PC-3 (cell line): Measurements from ENCODE around the gene RNF114. TPM values are rescaled to one million over a fixed set of nuclear protein-coding genes. Genes with fewer than 3 reads are reported as not detected.

ENCODE experiments used
- ATAC-seq: fragments of 200-7000 bp; cut with Tn5 transposase; 2 replicates; pipeline ENCODE4 v1.9.1; 2020; ENCODE audit warnings: mild to moderate bottlenecking, moderate library complexity
- BruUV-seq: library from RNA; stranded (reverse); fragments of 400-500 nt; replicated peaks from 2 replicates; lab custom pipeline; 2021; lab: Mats Ljungman, UMichigan
- CTCF ChIA-PET: fragments of 300-600 bp; sonication (Branson Sonifier 250); formaldehyde crosslinking; loops from one replicate; lab custom pipeline; 2022; ENCODE audit warnings: antibody characterized with exemption; lab: Charles Lee
- POLR2A ChIA-PET: fragments of 300-600 bp; sonication (Branson Sonifier 250); formaldehyde crosslinking; loops from one replicate; lab custom pipeline; 2022; ENCODE audit warnings: antibody characterized with exemption; ENCODE audit not compliant: unreplicated experiment; lab: Charles Lee
- DNase-seq: peaks from one replicate; pipeline ENCODE4 v3.0.0-alpha.2; 2015
- H2AFZ ChIP-seq: fragments of 300-600 bp; sonication (generic); 2 replicates; pipeline ENCODE4 v1.6.0; 2016; ENCODE audit warnings: antibody characterized with exemption, low read length
- H3F3A ChIP-seq: fragments of 300-600 bp; sonication (generic); one replicate; pipeline ENCODE4 v1.6.0; 2017; ENCODE audit warnings: antibody characterized with exemption, low read length, control low read depth, mild to moderate bottlenecking; ENCODE audit not compliant: unreplicated experiment
- H3K27ac ChIP-seq: fragments of 300-600 bp; sonication (generic); 2 replicates; pipeline ENCODE4 v1.5.1; 2016; ENCODE audit warnings: mild to moderate bottlenecking, low read length
- H3K27me3 ChIP-seq: fragments of 300-600 bp; sonication (generic); 2 replicates; pipeline ENCODE4 v1.6.1; 2016; ENCODE audit warnings: low read length, mixed read lengths
- H3K36me3 ChIP-seq: fragments of 300-600 bp; sonication (generic); 2 replicates; pipeline ENCODE4 v1.6.1; 2016; ENCODE audit warnings: low read depth, mixed run types, low read length, mixed read lengths
- H3K4me1 ChIP-seq: fragments of 300-600 bp; sonication (generic); 2 replicates; pipeline ENCODE4 v1.5.1; 2016; ENCODE audit warnings: low read length; ENCODE audit not compliant: insufficient read depth
- H3K4me2 ChIP-seq: fragments of 300-600 bp; sonication (generic); 2 replicates; pipeline ENCODE4 v1.6.0; 2016; ENCODE audit warnings: low read length
- H3K4me3 ChIP-seq: fragments of 300-600 bp; sonication (generic); 2 replicates; pipeline ENCODE4 v1.5.1; 2016; ENCODE audit warnings: mild to moderate bottlenecking, low read length, mixed read lengths
- H3K79me2 ChIP-seq: fragments of 300-600 bp; sonication (generic); 2 replicates; pipeline ENCODE4 v1.6.1; 2017; ENCODE audit warnings: low read length, mixed read lengths
- H3K9ac ChIP-seq: fragments of 300-600 bp; sonication (generic); 2 replicates; pipeline ENCODE4 v1.6.0; 2016; ENCODE audit warnings: mild to moderate bottlenecking, low read length
- H3K9me2 ChIP-seq: fragments of 300-600 bp; sonication (generic); replicated peaks from 2 replicates; pipeline ENCODE4 v1.6.1; 2016; ENCODE audit warnings: mixed run types, low read length, mixed read lengths
- H3K9me3 ChIP-seq: fragments of 300-600 bp; sonication (generic); 2 replicates; pipeline ENCODE4 v1.6.1; 2016; ENCODE audit warnings: low read length, mixed read lengths
- H4K20me1 ChIP-seq: fragments of 300-600 bp; sonication (generic); 2 replicates; pipeline ENCODE4 v1.6.1; 2016; ENCODE audit warnings: low read length, mixed read lengths
- CTCF ChIP-seq: fragments of 300-600 bp; sonication (generic); conservative IDR thresholded peaks from 2 replicates; pipeline ENCODE4 v1.5.1; 2017; ENCODE audit warnings: antibody characterized with exemption, low read depth, mild to moderate bottlenecking, low read length
- EZH2 ChIP-seq: fragments of 300-600 bp; sonication (generic); IDR thresholded peaks from one replicate; pipeline ENCODE4 v1.6.1; 2017; ENCODE audit warnings: antibody characterized with exemption, mild to moderate bottlenecking, low read length; ENCODE audit not compliant: unreplicated experiment
- EZH2phosphoT487 ChIP-seq: fragments of 300-600 bp; sonication (generic); IDR thresholded peaks from 2 replicates; pipeline ENCODE4 v1.6.1; 2018; ENCODE audit warnings: mild to moderate bottlenecking, antibody characterized with exemption, low read length, borderline replicate concordance
- intact Hi-C: fragments of 100-400 bp; cut with micrococcal nuclease; formaldehyde crosslinking; loops from 2 replicates; pipeline ENCODE4 v1.9.0; 2023
- total RNA-seq: library from RNA; depleted of rRNA; stranded (reverse); fragments of >200 nt; gene quantifications from 2 replicates; pipeline ENCODE4 v1.2.3, GENCODE V29; 2014

RNF114 gene
- total RNA-seq, 1 experiment from 2014 or later, result 133 TPM

- H4K20me1 ChIP-seq, result no peaks in the 10 kb centered on the region
- H3K27me3 ChIP-seq, result no peaks in the 10 kb centered on the region
- no peak overlapping the region for H3K4me2 ChIP-seq
- H3K9me3 ChIP-seq, result no peaks in the 10 kb centered on the region
- no peak overlapping the region for H3K27ac ChIP-seq
- H3F3A ChIP-seq, result no peaks in the 10 kb centered on the region
- no peaks in the 10 kb centered on the region for H3K9me2 ChIP-seq
- ChIA-PET CTCF (no interaction called here), POLR2A (interaction anchor here (0.6 kb wide), 1 partner anchor 407 kb away, joined by 3 read pairs; no protein-coding TSS in a partner anchor)
- no peak overlapping the region for H2AFZ ChIP-seq
- no peak overlapping the region for H3K4me3 ChIP-seq
- TF ChIP-seq EZH2phosphoT487, result no peak
- TF ChIP-seq EZH2, result no peak
- TF ChIP-seq CTCF, result no peak
- no peaks in the 10 kb centered on the region for H3K4me1 ChIP-seq
- intact Hi-C loops, result no loop called here
- no TSS peak for BruUV-seq
- no peak overlapping the region for H3K9ac ChIP-seq
- H3K79me2 ChIP-seq, result peaks cover 30% of the 10 kb centered on the region
- peaks cover 40% of the 10 kb centered on the region for H3K36me3 ChIP-seq
- ATAC-seq (no peak), DNase-seq (no peak)
These were observed 29.5 kb upstream of the RNF114 start for GRCh38 chr20:49906615-49907154.

GRCh38 chr20:49907405-49908257 lies 28.6 kb upstream of the RNF114 start:
- Histone ChIP-seq H3K27me3 (no peaks in the 10 kb centered on the region), H3K9ac (no peak overlapping the region), H3K4me3 (no peak overlapping the region), H3K4me1 (no peaks in the 10 kb centered on the region), H4K20me1 (no peaks in the 10 kb centered on the region), H3F3A (no peaks in the 10 kb centered on the region), H3K4me2 (no peak overlapping the region), H2AFZ (no peak overlapping the region), H3K36me3 (peaks cover 40% of the 10 kb centered on the region), H3K9me3 (no peaks in the 10 kb centered on the region), H3K79me2 (peaks cover 40% of the 10 kb centered on the region), H3K27ac (no peak overlapping the region), H3K9me2 (no peaks in the 10 kb centered on the region)
- ChIA-PET CTCF (no interaction called here), POLR2A (no interaction called here)
- no peak for DNase-seq
- no peak for ATAC-seq
- no TSS peak for BruUV-seq
- intact Hi-C loops, result no loop called here
- TF ChIP-seq EZH2phosphoT487 (no peak), EZH2 (no peak), CTCF (no peak)

GRCh38 chr20:49908258-49908565 lies 28.0 kb upstream of the RNF114 start:
- Histone ChIP-seq H3K9ac (no peak overlapping the region), H3K4me3 (no peak overlapping the region), H3K27ac (no peak overlapping the region), H3F3A (no peaks in the 10 kb centered on the region), H4K20me1 (peaks cover 4% of the 10 kb centered on the region), H3K79me2 (peaks cover 45% of the 10 kb centered on the region), H3K4me1 (no peaks in the 10 kb centered on the region; the same call in 1 of the 2 replicates), H3K36me3 (peaks cover 40% of the 10 kb centered on the region), H3K9me2 (no peaks in the 10 kb centered on the region), H3K9me3 (no peaks in the 10 kb centered on the region), H2AFZ (no peak overlapping the region), H3K4me2 (no peak overlapping the region), H3K27me3 (no peaks in the 10 kb centered on the region)
- DNase-seq (no peak), ATAC-seq (no peak)
- POLR2A ChIA-PET, result no interaction called here
- TF ChIP-seq EZH2phosphoT487, result no peak
- no peak for TF ChIP-seq CTCF
- TF ChIP-seq EZH2, result no peak
- no TSS peak for BruUV-seq
- CTCF ChIA-PET, result no interaction called here
- intact Hi-C loops, result no loop called here
